HG03108 (cell line): Measurements from ENCODE around the gene RAB34.

Experiments
- ATAC-seq: cut with Tn5 transposase; IDR thresholded peaks from one replicate; pipeline ENCODE4 v1.9.1; 2021; ENCODE audit warnings: moderate library complexity; ENCODE audit not compliant: unreplicated experiment

RAB34 gene

DNA sequence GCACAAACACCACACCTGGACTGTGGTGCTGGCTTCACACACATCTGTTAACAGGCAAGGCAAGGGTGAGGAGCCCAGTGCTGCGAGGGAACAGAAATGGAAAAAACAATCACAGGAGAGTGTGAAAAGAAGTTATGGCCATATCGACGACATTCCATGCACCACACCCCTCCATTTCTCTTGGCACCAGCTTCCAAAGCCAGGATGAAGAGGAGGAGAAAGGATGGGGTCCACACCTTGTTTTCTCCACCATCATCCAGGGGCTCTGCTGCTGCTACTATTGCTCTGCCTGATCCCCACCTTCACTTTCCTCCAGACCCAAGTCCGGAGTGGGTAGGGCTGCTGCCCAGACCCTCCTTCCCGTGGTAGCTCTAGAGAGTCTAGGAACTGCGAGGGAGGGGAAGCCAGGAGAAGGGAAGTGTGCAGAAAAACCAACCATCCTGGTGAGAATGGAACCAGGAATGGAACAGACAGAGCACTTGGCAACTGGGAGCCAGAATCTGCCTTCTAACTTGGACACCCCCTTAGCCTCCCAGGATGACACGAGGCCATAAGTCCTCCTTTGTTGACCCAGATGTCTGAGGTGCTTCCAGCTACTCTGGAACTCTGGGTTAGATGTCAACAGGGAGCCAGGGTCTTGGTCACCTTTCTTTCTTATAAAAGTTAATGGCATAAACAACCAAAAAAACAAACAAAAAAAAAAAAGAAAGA is 4.8 kb downstream of the RAB34 start:
- ATAC-seq, result no peak

DNA sequence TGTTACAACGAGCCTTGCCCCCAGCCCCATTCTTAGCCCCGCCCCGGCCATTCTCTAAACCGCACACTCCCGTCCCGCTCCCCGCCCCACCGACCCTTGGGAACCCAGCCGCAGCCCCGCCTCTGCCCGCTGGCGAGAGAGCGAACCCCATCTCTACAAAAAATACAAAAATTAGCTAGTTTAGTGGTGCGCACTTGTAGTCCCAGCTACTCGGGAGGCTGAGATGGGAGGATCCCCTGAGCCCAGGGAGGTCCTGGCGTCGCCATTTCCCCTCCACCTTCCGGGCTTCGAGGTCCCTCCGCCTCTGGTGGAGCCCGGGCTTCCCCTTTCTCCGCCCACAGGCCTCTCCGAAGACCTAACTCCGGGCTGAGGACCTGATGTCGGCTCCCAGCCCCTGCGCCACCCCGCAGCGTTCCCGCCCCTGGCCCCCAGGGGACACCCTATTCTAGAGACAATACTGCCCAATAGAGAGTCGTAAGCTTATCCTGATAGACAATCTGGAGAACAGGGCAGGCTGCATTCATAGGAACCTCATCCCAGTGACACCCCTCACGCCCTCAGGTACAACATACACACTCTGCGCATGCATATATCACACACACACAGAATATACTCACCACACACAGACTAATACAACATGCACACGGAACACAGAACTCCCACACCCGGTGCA is 5.5 kb downstream of the RAB34 start:
- ATAC-seq, result no peak

DNA sequence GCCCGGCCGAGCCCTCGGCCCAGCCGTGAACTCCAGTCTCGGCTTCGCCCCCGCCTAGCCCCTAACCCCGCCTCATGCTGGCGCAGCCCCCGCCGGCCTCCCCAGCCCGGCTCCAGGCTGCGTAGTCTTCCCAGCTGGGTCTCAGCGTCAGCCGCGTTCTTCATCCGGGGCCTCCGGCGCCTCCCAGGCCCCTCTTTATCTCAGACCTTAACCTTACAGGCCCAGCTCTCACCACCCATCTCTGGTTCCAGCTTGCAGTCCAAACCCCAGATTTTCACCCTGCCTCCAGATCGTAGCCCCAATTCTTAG is 6.0 kb downstream of the RAB34 start, which contains the start of gene PROCA1:
Gene PROCA1, minus strand, starts transcription at position 166 of the 309 bp plus-strand sequence. CDS start 228 bp downstream, outside the sequence.
- no peak for ATAC-seq

DNA sequence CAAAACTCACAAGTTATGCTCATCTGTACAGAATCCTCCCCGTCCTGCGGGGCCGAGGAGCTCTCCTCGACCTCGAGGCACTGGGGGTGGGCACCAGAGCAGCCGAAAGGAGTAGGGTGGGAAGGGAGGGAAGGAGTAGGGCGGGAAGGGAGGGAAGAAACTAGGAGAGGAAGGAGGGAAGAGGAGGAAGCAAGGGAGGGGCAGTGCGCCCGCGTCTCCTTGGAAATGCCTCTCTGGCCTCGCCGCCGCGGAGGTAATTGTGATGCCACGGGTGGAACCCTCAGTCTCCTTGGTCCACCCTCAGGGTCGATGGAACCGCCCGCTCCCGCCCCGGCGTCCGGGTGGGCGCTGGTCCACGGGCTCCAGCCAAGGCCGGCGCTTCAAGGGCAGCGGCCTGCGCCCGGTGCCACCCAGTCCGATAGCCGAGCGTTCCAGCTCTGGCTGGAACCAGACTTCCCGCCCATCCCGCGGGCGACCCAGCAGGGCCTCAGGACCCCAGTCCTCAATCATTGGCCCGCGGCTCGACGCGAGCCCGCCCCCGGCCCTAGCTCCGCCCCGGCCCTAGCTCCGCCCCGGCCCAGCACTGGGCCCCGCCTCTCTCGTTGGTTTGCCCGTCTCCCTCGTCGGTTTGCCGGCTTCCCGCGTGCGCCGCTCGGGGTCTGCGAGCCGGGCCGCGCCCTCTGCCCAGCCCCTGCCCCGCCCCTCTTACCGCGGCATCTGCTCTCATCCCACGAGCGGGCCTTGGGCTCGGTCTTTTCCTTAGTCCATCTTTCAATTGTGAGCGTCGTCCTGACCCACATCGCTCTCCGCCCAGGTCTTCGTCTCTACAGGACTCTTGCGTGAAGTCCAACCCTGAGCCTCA is 6.6 kb downstream of the RAB34 start:
- peak; percentile 64 for ATAC-seq

DNA sequence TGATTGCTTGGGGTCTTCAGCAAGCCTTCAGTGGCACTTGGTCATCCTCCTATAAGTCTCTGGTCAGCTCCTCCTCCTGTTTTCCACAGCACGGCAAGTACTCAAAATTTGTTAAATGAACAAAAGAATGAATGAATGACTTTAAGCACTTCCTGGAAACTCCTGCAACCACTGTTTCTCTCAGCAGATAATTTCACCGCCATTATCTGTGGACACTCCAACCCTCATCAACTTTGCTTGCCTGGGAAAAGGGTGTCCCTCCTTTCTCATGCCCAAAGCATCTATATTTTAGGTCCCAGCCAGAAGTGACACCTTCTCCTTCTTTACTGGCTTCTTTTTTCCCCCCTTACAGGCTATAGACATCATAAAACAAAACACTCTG is 10.3 kb downstream of the RAB34 start:
- no peak for ATAC-seq

DNA sequence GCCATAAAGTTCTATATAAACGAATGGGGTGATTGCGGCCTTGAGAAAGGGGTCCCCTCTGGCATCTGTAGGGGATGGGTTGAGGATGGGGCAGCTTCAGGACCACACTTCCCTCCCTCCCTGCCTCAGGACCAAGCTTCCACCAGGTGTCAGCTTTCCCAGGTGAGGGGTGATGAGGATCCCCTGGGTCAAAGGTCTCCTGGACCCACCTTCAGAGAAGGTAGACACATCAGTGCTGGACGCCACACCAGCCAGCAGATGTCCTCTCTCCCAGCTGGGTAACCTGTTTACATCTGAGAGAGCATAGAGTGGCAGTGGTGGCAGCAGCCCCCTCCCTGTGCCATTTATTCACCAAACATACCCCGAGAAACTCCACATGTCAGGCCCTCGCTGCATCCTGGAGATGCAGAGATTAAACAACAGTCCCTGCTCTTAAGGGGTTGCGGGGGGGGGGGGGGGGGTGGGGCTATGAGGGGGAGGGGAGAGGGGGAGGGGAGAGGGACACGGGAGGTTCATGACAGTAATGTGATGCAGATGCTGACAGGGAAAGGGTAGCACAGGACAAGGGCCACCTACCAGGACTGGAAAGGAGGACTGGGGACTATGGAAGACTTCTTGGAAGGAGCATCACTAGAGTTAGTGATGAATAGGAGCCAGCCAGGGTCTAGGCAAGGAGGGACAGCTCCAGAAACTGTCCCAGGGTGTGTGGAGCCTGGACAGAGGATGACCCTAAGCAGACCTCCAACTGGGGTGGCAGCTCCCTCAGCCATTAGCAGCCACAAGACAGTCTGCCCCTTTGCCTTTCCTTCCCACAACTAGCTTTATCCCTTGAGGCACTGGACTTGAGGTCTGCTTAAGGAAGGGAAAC is 11.0 kb downstream of the RAB34 start:
- ATAC-seq, result no peak

DNA sequence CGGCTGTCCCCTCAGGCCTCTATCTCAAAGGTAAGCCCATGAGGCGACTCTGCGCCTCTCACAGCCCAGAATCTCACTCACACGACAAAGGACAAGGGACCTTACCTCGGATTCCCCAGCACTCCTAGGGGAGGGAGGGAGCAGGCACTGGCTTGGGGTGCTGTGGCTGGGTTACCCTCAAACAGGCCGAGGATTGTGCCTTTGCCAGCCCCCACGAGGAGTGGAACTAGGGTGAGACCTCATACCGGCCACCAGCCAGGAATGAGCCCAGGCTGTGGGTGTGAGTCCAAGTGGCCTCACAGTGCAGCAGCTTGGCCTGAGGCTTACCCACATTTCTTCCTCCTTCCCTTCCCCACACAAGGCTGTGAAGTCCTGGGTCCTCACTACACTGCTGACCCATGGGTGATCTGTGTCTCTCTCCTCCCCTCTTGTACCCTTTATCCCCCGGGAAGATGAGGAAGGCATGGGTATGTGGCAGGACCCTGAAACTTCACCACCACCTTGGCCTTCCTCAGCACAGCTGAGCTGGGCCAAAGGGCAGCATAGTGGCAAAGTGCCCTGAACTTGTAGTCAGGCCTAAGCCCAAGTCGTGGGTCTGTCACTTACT is 11.8 kb downstream of the RAB34 start:
- ATAC-seq, result no peak

DNA sequence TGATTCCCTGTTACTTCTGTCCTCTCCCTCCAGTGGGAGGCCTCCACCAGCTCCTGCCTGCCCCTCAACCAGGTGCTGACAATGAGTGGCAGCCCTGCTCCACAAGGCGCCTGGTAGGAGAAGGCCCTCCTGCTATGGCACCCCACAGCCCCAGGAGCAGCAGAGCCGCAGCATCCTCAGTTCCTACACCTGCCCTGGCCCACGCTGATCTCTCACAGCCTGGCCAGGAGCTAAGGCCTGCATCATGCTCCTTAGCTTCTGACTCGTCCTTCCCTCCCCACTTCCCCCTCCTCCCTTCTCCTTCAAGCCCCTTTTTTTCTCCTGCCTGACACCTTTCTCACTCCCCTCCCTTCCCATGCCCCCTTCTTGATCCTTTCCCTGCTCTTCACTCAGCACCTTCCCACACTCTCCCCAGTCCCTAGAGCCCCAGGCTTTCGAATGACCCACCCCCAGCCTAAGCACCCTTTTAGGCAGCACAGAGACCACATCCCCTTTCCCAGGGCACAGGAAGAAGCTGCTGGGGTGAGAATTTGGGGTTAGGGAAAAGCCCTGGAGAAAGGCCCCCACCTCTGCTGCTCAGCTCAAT is 12.5 kb downstream of the RAB34 start:
- no peak for ATAC-seq

DNA sequence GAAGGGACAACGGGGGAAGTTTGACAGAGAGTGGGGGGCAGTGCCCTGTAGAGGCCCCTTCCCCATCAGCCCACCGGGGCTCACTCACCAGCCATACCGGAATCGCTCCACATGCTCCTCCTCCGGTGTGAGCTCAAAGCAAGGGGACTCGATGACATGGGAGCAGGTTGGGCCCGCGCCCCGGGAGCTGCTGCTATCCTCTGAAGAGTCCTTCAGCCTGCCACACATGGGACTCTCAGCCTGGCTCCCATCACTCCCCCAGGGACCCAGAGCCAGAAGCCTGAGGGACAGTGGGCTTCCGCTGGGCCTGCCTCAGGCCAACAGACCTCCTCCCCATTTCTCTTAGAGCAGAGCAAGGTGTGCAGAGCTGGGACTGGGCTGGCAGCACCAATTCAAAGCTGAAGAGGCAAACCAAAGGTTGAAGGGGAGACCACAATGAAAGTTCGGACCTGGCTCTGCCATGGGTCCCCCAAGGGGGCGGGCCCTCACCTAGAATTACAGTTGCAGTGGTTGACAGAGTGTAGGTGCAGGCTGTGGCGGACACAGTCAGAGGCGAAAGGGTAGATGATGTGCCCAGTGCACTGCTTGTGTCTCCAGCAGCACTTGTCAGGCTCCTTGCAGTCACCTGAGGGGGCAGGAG is 13.3 kb downstream of the RAB34 start:
- ATAC-seq, result no peak

DNA sequence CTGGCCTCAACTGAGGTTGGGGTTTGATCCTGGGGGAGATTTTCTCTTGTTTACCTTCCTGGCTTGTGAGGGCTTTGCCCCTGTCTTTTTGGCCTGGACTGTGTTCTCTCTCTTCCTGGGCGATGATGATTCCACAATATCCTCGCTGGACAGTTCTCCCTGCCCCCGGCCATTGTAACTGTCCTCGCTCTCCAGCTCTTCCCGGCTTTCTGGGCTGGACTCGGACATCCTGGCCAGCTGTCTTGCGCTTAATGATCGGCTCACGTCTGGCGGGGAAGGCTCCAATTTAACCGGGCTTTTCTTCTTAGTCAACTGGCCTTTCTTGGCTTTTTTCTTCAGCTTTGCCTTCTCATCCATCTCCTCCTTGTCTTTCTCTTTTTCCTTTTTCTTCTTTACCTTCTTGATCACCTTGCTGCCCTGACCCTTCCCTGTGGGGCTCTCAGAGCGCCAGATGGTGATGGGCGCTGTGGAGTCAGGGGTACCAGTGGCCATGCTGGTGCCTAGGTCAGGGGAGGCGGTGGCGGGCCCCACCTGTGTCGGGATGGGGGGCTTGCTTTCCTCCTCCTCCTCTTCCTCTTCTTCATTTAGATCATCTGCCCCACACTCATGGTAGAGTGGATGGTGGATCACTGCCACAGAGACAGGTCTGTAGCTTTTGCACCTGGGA is 14.0 kb downstream of the RAB34 start:
- ATAC-seq, result no peak

DNA sequence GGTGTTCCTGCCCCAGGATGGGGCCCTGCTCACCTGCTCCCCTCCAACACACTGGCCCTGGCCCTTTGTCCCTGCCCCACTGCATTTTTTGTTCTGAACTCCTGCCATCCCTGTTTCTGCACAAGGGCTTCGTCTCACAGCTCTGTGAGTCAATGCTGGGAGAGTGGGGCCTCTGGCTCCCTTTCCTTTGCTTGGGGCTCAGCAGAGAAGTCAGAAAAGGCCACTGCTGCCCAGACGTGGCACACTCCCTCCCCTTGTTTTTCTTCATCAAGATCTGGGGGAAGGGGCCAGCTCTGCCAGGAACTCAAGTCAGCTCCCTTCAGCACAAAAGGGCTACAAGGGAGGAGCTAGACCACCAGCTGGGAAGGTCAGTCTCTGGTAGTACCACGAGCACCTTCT is 14.9 kb downstream of the RAB34 start:
- ATAC-seq, result no peak

DNA sequence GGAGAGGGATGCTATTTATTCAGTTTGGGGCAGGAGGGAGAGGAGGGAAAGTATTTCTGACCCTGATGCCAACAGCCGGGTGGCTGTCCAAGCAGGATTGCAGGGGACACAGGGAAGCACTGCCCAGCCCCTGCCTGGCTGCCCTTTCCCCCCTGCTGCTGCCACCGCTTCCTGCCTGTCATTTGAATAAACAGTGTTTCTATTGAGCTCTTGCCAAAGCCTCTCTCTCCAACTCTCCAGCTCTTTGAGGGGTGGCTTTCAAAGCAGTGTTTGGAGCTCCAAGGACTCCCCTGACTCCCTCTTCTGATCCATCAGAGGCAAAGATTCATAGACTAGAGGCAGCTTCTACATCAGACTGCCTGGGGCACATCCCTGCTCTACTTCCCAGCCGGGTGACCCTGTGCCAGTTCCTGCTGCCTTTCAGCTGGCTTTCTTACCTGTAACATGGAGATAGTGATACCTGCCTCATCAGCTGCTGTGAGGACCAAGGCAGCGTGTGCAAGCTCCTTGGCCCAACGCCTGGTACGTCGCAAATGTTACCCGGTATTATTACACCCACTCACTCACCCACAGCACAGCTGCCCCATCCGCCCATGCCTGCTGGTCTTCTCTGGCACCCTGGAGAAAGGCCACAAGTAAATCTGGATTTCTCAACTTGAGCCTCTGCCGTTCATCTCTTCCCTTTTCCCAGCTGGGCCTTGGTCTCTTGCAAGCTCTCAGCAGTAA is 15.5 kb downstream of the RAB34 start:
- no peak for ATAC-seq

DNA sequence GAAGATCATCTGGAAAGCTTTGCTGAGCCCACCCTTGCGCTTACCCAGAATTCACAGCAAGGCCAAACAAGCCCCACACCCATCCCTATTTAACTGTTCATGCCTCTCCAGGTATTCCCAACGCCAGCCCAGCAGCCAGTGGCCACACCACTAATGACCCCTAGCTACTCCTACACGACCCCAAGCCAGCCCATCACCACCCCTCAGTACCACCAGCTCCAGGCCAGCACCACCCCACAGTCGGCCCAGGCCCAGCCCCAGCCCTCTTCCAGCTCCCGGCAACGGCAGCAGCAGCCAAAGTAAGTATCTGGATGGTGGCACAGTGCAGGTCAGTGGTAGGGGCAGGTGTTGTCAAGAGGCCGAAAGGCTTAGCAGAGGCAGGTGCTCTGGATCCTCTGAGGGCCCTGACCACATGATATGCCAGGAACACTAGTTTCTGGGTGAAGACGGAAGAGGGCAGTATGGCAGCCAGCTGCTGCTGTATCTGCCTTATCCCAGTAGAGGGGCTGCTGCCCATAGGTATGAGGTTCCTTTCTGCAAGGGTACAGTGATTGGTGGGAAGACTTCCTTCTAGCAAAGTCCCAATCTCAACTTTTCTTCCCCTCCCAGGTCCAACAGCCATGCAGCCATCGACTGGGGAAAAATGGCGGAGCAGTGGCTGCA is 16.7 kb downstream of the RAB34 start:
- no peak for ATAC-seq

DNA sequence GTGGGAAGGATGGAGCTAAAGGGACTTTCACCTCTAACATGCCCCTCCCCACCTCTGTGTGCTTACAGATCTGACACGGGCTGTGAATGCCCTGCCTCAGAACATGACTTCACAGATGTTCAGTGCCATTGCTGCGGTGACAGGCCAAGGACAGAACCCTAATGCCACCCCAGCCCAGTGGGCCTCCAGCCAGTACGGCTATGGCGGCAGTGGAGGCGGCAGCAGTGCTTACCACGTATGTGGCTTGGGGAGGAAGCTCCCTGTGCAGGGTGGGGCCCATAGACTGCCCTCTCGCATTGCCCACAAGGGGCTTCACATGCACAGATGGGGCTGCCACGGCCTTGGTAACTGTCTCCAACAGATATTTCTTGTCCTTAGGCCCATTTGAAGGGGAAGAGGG is 17.4 kb downstream of the RAB34 start:
- ATAC-seq, result no peak

DNA sequence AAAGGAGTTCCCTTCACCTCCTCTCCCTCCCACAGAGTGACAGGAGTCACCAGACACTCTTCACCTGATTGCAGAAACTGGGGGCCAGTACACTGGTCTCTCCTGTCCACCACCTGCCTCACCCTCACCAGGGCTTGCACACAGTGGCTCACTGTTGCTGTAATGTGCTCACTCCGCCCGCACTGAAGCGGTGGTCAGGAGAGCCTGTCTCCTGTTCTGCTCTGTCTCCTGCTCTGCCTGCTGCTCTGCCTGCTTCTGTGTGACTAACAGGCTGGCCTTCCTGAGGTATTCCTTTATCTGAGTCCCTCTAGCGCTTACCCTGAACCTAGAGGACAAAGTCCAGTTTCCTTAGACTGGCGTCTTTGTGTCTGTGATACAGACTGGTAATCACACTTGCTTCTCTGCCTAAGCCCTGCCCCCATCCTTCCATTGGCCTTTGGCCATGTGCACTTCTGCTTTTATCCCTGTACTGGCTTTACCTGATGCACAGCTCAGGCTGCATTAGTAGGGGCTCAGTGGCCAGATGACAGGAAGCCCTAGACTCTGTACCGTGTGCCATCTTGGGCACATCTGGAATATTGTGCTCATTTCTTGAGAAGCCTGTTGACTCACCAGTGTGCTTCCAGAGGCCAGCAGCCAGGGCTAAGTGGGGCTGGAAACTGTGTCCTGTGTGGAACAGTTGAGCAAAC is 19.3 kb downstream of the RAB34 start:
- ATAC-seq, result no peak

DNA sequence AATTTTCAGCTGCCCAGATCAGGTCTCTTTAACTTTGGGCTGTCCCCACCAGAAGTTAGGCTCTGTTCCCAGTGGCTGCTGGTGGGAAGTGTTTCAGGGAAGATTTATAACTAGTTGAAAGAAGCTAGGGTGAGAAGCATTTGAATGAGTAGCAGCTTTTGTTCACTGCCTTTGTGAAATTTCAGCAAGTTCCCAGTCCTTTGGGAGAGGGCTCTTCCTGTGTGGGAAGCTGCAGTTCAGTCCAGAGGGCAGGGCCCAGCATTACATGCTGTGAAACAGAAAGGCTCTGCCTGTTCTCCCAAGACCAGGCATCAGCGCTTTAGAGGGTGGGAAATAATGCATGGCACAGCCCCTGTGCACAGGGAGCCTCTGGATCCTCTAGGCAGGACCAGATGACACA is 23.8 kb downstream of the RAB34 start:
- ATAC-seq, result no peak

DNA sequence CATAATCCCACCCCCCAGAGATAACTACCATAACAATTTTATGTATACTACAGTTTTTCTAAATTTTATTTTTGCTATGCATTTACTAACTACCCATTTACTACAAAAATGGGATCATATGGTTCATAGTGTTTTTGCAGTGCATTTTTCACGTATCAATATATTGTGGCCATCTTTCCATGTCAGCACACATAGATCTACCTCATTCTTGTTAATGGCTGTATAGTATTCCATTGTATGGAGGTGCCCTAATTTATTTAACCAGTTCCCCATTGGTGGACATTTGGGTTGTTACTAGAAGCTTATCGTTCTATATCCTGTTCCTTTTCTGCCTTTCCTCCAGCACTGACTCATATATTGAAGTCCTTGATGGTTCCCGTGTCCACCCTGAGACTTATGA is 28.7 kb downstream of the RAB34 start:
- ATAC-seq, result no peak
